Vein endothelial cell (primary cell): Measurements from ENCODE around the gene DHCR24. TPM values are rescaled to one million over a fixed set of nuclear protein-coding genes. Genes with fewer than 3 reads are reported as not detected.

Source experiments
- total RNA-seq: library from RNA; depleted of rRNA; stranded (reverse); fragments of >200 nt; gene quantifications from 2 replicates; pipeline ENCODE4 v1.2.3, GENCODE V29; 2012

Gene DHCR24, protein sequence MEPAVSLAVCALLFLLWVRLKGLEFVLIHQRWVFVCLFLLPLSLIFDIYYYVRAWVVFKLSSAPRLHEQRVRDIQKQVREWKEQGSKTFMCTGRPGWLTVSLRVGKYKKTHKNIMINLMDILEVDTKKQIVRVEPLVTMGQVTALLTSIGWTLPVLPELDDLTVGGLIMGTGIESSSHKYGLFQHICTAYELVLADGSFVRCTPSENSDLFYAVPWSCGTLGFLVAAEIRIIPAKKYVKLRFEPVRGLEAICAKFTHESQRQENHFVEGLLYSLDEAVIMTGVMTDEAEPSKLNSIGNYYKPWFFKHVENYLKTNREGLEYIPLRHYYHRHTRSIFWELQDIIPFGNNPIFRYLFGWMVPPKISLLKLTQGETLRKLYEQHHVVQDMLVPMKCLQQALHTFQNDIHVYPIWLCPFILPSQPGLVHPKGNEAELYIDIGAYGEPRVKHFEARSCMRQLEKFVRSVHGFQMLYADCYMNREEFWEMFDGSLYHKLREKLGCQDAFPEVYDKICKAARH
- total RNA-seq, result 56.2 and 188 TPM in 2 replicates

DNA sequence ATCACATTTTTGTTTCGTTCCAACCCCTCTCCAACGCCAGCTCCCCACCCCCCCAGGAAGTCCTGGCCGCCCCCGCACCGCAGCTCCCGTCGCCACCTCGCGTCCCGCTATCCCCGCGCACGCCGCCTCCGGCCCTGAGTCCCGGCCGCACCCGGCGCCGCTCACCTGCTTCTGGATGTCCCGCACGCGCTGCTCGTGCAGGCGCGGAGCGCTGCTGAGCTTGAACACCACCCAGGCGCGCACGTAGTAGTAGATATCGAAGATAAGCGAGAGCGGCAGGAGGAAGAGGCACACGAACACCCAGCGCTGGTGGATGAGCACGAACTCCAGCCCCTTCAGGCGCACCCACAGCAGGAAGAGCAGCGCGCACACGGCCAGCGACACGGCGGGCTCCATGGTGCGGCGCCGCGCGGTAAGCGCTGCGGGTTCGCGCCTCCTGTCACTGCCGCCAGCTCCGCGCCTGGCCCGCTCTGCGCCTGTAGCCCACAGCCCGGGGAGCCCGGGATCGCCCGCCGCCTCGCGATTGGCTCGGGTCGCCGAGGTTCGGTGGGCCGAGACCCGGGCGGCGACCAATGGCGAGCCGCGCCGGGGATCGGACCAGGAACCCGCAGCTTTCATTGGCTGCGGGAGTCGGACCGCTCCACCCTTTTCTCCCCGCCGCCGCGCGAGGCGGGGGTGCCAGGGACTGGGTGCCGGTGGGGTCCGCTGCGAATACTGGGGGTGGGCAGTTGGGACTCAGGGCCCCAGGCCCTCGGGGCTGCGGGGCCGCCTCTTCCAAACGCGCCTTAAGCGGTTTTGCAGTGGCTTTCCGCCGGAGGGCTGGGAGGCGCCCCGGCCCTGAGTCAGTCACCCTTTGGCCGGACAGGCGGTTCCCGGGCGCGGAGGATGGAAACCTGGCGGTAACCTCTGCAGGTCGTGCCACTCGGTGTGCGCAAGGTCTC lies at the start of gene DHCR24:
Gene DHCR24 (minus strand): TSS at position 472 of the 941 bp plus-strand sequence. CDS start 76 bp downstream, at position 396.

DNA sequence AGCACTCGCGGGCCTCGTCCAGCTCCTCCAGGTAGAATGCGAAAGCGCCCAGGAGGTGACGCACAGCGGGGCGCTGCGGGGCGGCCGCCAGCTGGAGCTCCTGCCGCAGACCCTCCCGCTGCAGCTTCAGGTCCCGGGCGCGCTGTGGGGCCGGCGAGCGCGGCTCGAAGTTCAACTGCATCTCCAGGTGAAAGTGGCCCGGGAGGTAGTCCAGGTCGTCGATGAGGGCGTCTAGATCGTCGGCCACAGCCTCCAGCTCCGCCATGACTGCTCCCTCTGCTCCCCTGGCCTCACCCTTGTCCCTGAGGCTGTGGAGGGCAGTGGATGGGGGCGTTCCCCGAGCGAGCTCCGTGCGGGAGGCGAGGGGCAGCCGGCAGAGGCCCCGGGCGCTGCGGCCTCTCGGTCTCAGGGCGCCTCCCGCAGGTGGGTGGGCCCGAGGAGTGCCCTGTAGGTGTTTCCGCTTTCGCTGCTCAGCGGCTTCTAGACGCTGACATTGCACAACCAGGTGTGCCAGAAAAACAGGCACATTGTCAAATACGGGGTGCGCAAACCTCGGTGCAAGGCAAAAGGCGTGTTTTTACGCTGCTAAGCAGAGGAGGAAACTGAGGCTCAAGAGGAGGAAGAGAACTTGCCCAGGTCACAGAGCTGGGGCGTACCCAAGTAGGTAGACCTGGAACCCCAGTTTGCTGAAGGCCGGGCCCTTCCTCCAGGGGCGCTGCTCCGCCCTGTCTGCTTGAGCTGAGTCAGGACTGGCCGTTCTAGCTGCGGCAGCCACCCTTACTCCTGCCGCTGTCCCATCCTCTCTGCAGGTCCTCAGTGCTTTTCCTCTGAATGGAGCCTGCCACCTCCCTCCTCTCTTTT lies 85.9 kb downstream of the DHCR24 start, which contains the start of gene TTC22:
Gene TTC22 (minus strand): TSS at position 425 of the 861 bp plus-strand sequence. CDS start 160 bp downstream, at position 265.

Other genes with a start within 250 kb of the DHCR24 start
- gene MROH7, start 245.4 kb downstream of the DHCR24 start, total RNA-seq, result under 0.01 and 0.10 TPM in 2 replicates
- 21.9 and 27.8 TPM in 2 replicates for gene TTC4, start 171.3 kb downstream of the DHCR24 start, total RNA-seq
- gene PARS2, start 122.7 kb downstream of the DHCR24 start, total RNA-seq, result 3.3 and 4.6 TPM in 2 replicates
- not detected in 2 replicates for gene TTC22, start 85.9 kb downstream of the DHCR24 start, total RNA-seq
- not detected in 2 replicates for gene TMEM61, start 93.4 kb upstream of the DHCR24 start, total RNA-seq
- not detected in 2 replicates for gene BSND, start 111.7 kb upstream of the DHCR24 start, total RNA-seq
- 0.10 TPM in 1 of 2 replicates, not detected in the other for gene PCSK9, start 152.4 kb upstream of the DHCR24 start, total RNA-seq